HG03432 (cell line): ENCODE measurements around the gene EIF1.
A peak's percentile ranks its signal among the peaks of the same experiment; 100 is the strongest.
"Not testable (repeated sequence)": the region's sequence is repeated elsewhere in the genome, so short reads cannot be mapped to it uniquely, and the experiment has no call there.

Experiments used
- ATAC-seq: cut with Tn5 transposase; IDR thresholded peaks from one replicate; pipeline ENCODE4 v1.9.1; 2021; ENCODE audit warnings: mild to moderate bottlenecking, moderate library complexity; ENCODE audit not compliant: unreplicated experiment

Gene EIF1

GRCh38 chr17:41655611-41656111 lies 33.0 kb upstream of the EIF1 start:
- no peak for ATAC-seq

GRCh38 chr17:41656249-41657023 lies 32.2 kb upstream of the EIF1 start:
- no peak for ATAC-seq

GRCh38 chr17:41657176-41657754 lies 31.4 kb upstream of the EIF1 start:
- ATAC-seq: no peak

- no peak for ATAC-seq
These were observed 30.7 kb upstream of the EIF1 start for GRCh38 chr17:41657936-41658335.

- no peak for ATAC-seq
These were observed 29.8 kb upstream of the EIF1 start for GRCh38 chr17:41658846-41659245.

- no peak for ATAC-seq
These were observed 29.1 kb upstream of the EIF1 start for GRCh38 chr17:41659427-41660212.

- no peak for ATAC-seq
These were observed 28.4 kb upstream of the EIF1 start for GRCh38 chr17:41660221-41660711.

- no peak for ATAC-seq
These were observed 25.1 kb upstream of the EIF1 start for GRCh38 chr17:41663451-41664171.

- no peak for ATAC-seq
These were observed 24.6 kb upstream of the EIF1 start for GRCh38 chr17:41664172-41664457.

- ATAC-seq: no peak
These were observed 23.8 kb upstream of the EIF1 start for GRCh38 chr17:41664587-41665565.

- peak; percentile 71 for ATAC-seq
These were observed 23.0 kb upstream of the EIF1 start for GRCh38 chr17:41665566-41666236.

- ATAC-seq: peak; percentile 45
These were observed 22.4 kb upstream of the EIF1 start for GRCh38 chr17:41666237-41666641.

GRCh38 chr17:41666708-41667279 lies 21.9 kb upstream of the EIF1 start:
- no peak for ATAC-seq

GRCh38 chr17:41667280-41668041 lies 21.2 kb upstream of the EIF1 start:
- no peak for ATAC-seq

GRCh38 chr17:41672153-41672552 lies 16.5 kb upstream of the EIF1 start:
- ATAC-seq: no peak

- not testable (repeated sequence) for ATAC-seq
These were observed 13.3 kb upstream of the EIF1 start for GRCh38 chr17:41675157-41676057.

GRCh38 chr17:41676058-41676419 lies 12.6 kb upstream of the EIF1 start:
- ATAC-seq: no peak
